HUES6 (cell line): Measurements from ENCODE around the gene LSP1.

Experiments
- H3K27ac ChIP-seq: 2 replicates; pipeline ENCODE4 v1.7.0; 2013; ENCODE audit warnings: low read depth, mild to moderate bottlenecking, low read length, inconsistent platforms
- H3K27me3 ChIP-seq: 2 replicates; pipeline ENCODE4 v1.6.1; 2013; ENCODE audit warnings: low read length; ENCODE audit not compliant: control insufficient read depth, insufficient read depth
- H3K36me3 ChIP-seq: 2 replicates; pipeline ENCODE4 v1.6.1; 2013; ENCODE audit warnings: low read length; ENCODE audit not compliant: control insufficient read depth, insufficient read depth
- H3K4me1 ChIP-seq: 2 replicates; pipeline ENCODE4 v1.6.1; 2013; ENCODE audit warnings: low read length; ENCODE audit not compliant: control insufficient read depth, insufficient read depth
- H3K4me3 ChIP-seq: 2 replicates; pipeline ENCODE4 v1.5.1; 2013; ENCODE audit warnings: low read depth, low read length
- H3K9ac ChIP-seq: one replicate; pipeline ENCODE4 v1.6.1; 2013; ENCODE audit warnings: mild to moderate bottlenecking, low read length
- H3K9me3 ChIP-seq: 2 replicates; pipeline ENCODE4 v1.6.1; 2013; ENCODE audit warnings: low read depth, low read length; ENCODE audit not compliant: control insufficient read depth, insufficient read depth

LSP1 gene

DNA sequence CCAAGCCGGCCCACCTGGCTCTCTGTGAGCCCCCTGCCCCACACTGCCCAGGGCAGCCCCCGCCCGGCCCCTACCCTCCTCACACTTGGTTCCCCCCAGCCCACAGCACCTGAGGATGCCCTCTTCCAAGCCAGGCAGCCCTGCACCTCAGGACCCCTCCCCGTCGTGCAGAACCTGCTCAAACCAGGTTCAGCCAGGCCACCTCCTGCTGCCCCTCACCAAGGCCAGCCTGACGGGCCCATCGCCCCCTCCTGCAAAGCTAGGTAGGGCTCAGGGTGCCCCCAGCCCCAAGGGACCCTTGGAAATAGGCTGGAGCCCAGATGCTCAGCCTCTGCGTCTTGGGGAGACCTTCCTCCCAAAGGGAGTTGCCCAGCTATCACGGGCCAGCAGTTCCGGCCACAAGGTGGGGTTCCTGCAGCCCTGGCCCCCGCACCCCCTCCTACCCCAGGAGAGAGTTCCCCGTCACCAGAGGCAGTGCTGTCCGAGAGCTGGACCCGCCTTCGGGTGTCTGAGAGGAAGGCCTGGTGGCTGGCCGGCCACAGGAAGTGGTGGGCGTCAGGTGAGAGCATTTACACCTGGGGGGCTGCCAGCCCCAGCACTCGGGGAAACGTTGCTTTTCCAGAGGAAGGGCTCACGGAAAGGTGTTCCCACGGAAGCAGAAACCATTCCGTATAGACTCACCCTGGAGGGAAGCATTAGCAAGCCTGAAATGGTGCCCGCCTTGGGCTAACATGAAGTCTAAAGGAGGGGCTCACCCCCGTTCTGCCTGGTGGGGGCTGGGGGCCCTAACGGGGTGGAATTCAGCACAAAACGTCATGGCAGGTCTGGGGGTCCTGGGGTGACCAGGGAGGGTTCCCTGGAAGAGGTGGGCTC, 21.3 kb upstream of the LSP1 start:
- Histone ChIP-seq H3K9ac (no peak overlapping the region), H3K4me3 (peak overlapping the region; percentile 54; the same call in 1 of the 2 replicates), H3K9me3 (no peaks in the 10 kb centered on the region), H3K4me1 (peaks cover 10% of the 10 kb centered on the region), H3K27ac (no peak overlapping the region), H3K36me3 (no peaks in the 10 kb centered on the region), H3K27me3 (peaks cover 10% of the 10 kb centered on the region; the same call in 1 of the 2 replicates)

- H3K27ac ChIP-seq: no peak overlapping the region
- peak overlapping the region; percentile 54 for H3K4me3 ChIP-seq
- no peaks in the 10 kb centered on the region for H3K9me3 ChIP-seq
- H3K27me3 ChIP-seq: peaks cover 10% of the 10 kb centered on the region; the same call in 1 of the 2 replicates
- no peaks in the 10 kb centered on the region for H3K36me3 ChIP-seq
- peaks cover 10% of the 10 kb centered on the region for H3K4me1 ChIP-seq
- H3K9ac ChIP-seq: no peak overlapping the region
These were observed 20.5 kb upstream of the LSP1 start for GRCh38 chr11:1832211-1832919.

- H3K9me3 ChIP-seq: no peaks in the 10 kb centered on the region
- H3K9ac ChIP-seq: no peak overlapping the region
- H3K4me1 ChIP-seq: peaks cover 10% of the 10 kb centered on the region
- no peaks in the 10 kb centered on the region for H3K36me3 ChIP-seq
- no peak overlapping the region for H3K27ac ChIP-seq
- peak overlapping the region; percentile 54 for H3K4me3 ChIP-seq
- H3K27me3 ChIP-seq: peaks cover 10% of the 10 kb centered on the region; the same call in 1 of the 2 replicates
These were observed 20.0 kb upstream of the LSP1 start for GRCh38 chr11:1832920-1833295.

- Histone ChIP-seq H3K9me3 (no peaks in the 10 kb centered on the region), H3K4me3 (no peak overlapping the region), H3K27me3 (peaks cover 10% of the 10 kb centered on the region; the same call in 1 of the 2 replicates), H3K36me3 (no peaks in the 10 kb centered on the region), H3K9ac (no peak overlapping the region), H3K4me1 (peaks cover 10% of the 10 kb centered on the region), H3K27ac (no peak overlapping the region)
These were observed 18.7 kb upstream of the LSP1 start for GRCh38 chr11:1834062-1834610.

DNA sequence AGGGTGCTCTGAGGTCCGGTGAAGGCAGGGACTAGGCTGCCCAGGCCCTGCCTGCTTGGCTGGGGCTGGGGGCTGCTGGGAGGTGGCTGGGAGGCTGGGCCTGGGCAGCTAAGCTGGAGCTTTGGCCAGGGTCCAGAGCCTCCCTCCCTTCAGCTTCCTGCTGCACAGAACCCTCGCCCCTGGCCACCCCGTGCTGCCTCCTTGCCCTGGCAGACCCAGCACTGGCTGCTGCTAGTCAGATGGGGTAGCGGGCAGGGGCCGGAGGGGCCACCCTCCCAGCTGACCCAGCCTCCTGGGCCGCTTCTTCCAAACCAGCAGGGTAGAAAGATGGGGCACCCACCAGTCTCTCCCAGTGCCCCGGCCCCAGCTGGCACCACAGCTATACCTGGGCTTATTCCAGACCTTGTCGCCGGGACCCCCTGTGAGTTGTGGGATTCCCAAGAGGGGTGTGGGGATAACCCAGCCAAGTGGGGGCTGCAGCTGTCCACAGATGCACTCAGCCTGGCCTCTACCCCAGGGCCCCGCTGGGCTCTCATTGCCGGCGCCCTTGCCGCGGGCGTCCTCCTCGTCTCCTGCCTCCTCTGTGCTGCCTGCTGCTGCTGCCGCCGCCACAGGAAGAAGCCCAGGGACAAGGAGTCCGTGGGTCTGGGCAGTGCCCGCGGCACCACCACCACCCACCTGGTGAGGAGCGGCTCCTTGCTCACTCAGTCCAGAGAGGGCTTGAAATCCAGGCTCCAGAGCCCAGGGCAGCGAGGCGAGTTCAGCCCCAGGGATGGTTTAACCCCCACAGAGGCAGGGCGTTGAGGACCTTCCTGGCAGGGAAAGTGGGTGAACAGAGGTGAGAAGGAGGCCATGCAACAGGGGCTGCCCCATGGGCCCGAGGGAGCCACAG, 17.9 kb upstream of the LSP1 start, which contains the start of gene SYT8:
SYT8 (plus strand) TSS at position 212 of the 892 bp plus-strand sequence; CDS start at position 328, 116 bp downstream.
- no peaks in the 10 kb centered on the region for H3K36me3 ChIP-seq
- H3K27ac ChIP-seq: no peak within 1 kb of the TSS
- peaks cover 10% of the 10 kb centered on the region for H3K4me1 ChIP-seq
- H3K4me3 ChIP-seq: no peak within 1 kb of the TSS
- no peaks in the 10 kb centered on the region for H3K9me3 ChIP-seq
- peaks cover 10% of the 10 kb centered on the region; the same call in 1 of the 2 replicates for H3K27me3 ChIP-seq
- no peak within 1 kb of the TSS for H3K9ac ChIP-seq

DNA sequence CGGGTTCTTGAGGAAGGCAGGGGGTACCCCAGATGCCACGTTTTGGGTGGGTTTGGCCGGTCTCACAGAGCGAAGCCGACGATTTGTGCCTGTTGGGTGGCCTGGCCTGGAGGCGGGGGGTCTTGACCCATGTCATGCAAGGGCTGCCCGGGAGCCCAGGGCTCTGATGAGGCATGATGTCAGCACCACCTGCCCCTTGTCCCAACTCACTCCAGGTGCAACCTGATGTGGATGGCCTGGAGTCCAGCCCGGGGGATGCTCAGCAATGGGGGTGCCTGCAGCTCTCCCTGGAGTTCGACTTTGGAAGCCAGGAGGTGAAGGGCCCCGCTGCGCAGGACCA, 17.2 kb upstream of the LSP1 start:
- no peaks in the 10 kb centered on the region for H3K36me3 ChIP-seq
- peaks cover 10% of the 10 kb centered on the region for H3K4me1 ChIP-seq
- no peak overlapping the region for H3K4me3 ChIP-seq
- no peaks in the 10 kb centered on the region for H3K9me3 ChIP-seq
- no peak overlapping the region for H3K27ac ChIP-seq
- H3K9ac ChIP-seq: no peak overlapping the region
- H3K27me3 ChIP-seq: peaks cover 10% of the 10 kb centered on the region; the same call in 1 of the 2 replicates

DNA sequence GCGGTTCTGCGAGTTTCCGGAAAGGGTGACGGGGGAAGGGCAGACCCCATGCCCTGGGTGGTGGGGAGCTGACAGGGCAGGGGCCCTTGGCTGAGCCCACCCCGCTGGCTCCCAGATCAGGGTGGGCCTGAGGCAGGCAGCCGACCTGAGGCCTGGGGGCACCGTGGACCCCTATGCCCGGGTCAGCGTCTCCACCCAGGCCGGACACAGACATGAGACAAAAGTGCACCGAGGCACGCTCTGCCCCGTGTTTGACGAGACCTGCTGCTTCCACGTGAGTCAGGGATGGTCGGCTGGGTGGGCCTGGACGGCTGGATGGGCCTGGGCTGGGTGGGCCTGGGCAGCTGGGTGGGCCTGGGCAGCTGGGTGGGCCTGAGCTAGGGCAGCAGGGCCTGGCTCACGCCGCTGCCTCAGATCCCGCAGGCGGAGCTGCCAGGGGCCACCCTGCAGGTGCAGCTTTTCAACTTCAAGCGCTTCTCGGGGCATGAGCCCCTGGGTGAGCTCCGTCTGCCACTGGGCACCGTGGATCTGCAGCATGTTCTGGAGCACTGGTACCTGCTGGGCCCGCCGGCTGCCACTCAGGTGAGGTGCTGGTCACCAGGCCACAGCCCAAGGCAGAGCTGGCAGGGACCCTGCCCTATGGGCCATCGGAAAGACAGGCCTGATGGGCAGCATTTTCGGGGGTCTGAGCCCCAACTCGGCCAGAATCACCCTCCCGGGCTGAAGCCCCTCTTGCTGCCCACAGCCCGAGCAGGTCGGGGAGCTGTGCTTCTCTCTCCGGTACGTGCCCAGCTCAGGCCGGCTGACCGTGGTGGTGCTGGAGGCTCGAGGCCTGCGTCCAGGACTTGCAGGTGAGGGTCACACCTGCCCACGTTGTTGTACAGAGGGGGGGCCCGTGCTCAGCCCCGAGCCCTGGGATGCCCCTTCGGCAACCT, 16.6 kb upstream of the LSP1 start:
- peaks cover 10% of the 10 kb centered on the region; the same call in 1 of the 2 replicates for H3K27me3 ChIP-seq
- no peak overlapping the region for H3K27ac ChIP-seq
- H3K9ac ChIP-seq: no peak overlapping the region
- H3K9me3 ChIP-seq: no peaks in the 10 kb centered on the region
- H3K36me3 ChIP-seq: no peaks in the 10 kb centered on the region
- H3K4me1 ChIP-seq: peaks cover 10% of the 10 kb centered on the region
- no peak overlapping the region for H3K4me3 ChIP-seq

DNA sequence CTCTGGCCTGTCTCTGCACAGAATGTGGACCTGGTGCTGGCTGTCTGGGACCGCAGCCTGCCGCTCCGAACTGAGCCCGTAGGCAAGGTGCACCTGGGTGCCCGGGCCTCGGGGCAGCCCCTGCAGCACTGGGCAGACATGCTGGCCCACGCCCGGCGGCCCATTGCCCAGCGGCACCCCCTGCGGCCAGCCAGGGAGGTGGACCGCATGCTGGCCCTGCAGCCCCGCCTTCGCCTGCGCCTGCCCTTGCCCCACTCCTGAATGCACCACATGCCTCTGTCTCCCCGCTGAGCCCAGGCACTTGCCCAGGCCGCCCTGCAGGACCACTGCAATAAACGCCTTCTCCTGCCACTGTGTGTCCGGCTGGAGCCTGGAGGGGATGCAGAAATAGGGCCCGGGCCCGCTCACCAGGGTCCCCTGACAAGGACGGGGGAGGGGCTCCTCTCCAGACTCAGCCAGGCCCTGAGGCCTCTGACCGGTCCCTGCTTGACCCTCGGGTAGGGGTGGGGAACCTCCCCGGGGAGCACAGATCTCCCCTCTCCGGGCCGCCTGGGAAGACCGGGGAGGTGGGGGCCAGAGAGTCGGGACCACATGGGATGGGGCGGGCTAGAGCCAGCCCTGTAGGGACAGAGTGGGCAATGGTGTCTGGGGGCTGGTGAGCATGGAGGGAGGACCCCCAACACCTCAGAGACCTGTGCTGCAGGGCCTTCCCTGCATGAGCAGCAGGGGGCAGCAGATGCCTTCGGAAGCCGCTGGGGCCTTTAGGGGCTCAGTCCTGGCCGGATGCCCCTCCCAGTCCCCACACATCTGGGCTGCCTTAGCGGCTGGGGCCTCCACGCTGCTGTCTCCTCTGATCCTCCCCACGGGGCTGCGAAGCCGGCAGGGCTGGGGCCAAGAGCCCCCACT, 15.5 kb upstream of the LSP1 start:
- H3K27me3 ChIP-seq: peaks cover 10% of the 10 kb centered on the region; the same call in 1 of the 2 replicates
- no peaks in the 10 kb centered on the region for H3K36me3 ChIP-seq
- H3K27ac ChIP-seq: no peak overlapping the region
- no peak overlapping the region for H3K9ac ChIP-seq
- H3K4me1 ChIP-seq: peaks cover 4% of the 10 kb centered on the region
- no peaks in the 10 kb centered on the region for H3K9me3 ChIP-seq
- no peak overlapping the region for H3K4me3 ChIP-seq

GRCh38 chr11:1838077-1838425, 14.8 kb upstream of the LSP1 start:
- Histone ChIP-seq H3K4me1 (no peaks in the 10 kb centered on the region), H3K9ac (no peak overlapping the region), H3K9me3 (no peaks in the 10 kb centered on the region), H3K36me3 (no peaks in the 10 kb centered on the region), H3K4me3 (no peak overlapping the region), H3K27me3 (peaks cover 7% of the 10 kb centered on the region; the same call in 1 of the 2 replicates), H3K27ac (no peak overlapping the region)
